Naive thymus-derived CD8-positive, alpha-beta T cell (primary cell): ENCODE results near the gene LST1. TPM values are rescaled to one million over a fixed set of nuclear protein-coding genes. Genes with fewer than 3 reads are reported as not detected.

Source experiments
- ATAC-seq, 2 donors: fragments of 150-1000 bp; cut with Tn5 transposase in 1 of 2; sonication (Bioruptor Pico), chemical (Tn5 transposase) in 1 of 2; 1 replicate in 1 of 2; 2 replicates in 1 of 2; pipeline ENCODE4 v1.10.0; 2021; ENCODE audit warnings: mild to moderate bottlenecking in 2 of 2, moderate library complexity in 2 of 2
- POLR2A ChIA-PET: fragments of 350-600 bp; sonication (Branson Sonifier 250); formaldehyde crosslinking; loops from one replicate; lab custom pipeline; 2021; ENCODE audit warnings: antibody characterized with exemption; lab: Charles Lee
- DNase-seq, 10 donors: peaks; one replicate each; pipeline versions ENCODE4 v3.0.0 to v3.0.0-alpha.2; 2020 to 2022
- H3K27ac Mint-ChIP-seq, 10 donors: one replicate each; pipeline ENCODE4 v1.8.0; 2020 to 2022; ENCODE audit warnings: mild to moderate bottlenecking in 10 of 10, mixed read lengths in 10 of 10, moderate library complexity in 4 of 10, inconsistent platforms in 1 of 10
- H3K27me3 Mint-ChIP-seq, 5 donors: one replicate each; pipeline ENCODE4 v1.8.0; 2021 to 2022; ENCODE audit warnings: mixed read lengths in 5 of 5
- H3K36me3 Mint-ChIP-seq, 3 donors: one replicate each; pipeline ENCODE4 v1.8.0; 2020 to 2022; ENCODE audit warnings: mixed read lengths in 3 of 3, mild to moderate bottlenecking in 2 of 3, inconsistent platforms in 1 of 3
- H3K4me1 Mint-ChIP-seq, 4 donors: one replicate each; pipeline ENCODE4 v1.8.0; 2021 to 2022; ENCODE audit warnings: mixed read lengths in 4 of 4
- H3K4me3 Mint-ChIP-seq, 10 donors: one replicate each; pipeline ENCODE4 v1.8.0; 2020 to 2022; ENCODE audit warnings: mild to moderate bottlenecking in 10 of 10, mixed read lengths in 10 of 10, moderate library complexity in 6 of 10, inconsistent platforms in 1 of 10
- H3K9me3 Mint-ChIP-seq, 9 donors: one replicate each; pipeline ENCODE4 v1.8.0; 2020 to 2022; ENCODE audit warnings: mixed read lengths in 9 of 9, mild to moderate bottlenecking in 3 of 9, inconsistent platforms in 1 of 9, moderate library complexity in 1 of 9
- polyA plus RNA-seq, 3 donors: library from polyadenylated mRNA; unstranded; fragments of 300-500 nt; fragmentation: Illumina TruSeq; gene quantifications; one replicate each; pipeline ENCODE4 v1.2.3, GENCODE V29; 2021
- total RNA-seq, 8 experiments: library from RNA in 2 of 8; stranded (reverse) in 2 of 8; gene quantifications; one replicate each; pipeline ENCODE4 v1.2.3 and lab custom pipeline; 2021 to 2026

LST1 gene
- total and polyA plus RNA-seq, 5 experiments from 2014 or later: 13.4 to 19.1 (median 15.0) TPM

GRCh38 chr6:31626952-31627351 is 40.9 kb downstream of the LST1 start:
- Mint-ChIP-seq H3K4me3 (no peak overlapping the region), H3K9me3 (no peaks in the 10 kb centered on the region), H3K36me3 (peaks cover 7 to 100% (median 30%) of the 10 kb centered on the region in 3 donors), H3K4me1 (peaks cover 12 to 23% (median 19%) of the 10 kb centered on the region in 4 donors), H3K27ac (peak overlapping the region in 2 of 10 donors; percentile 36 to 81), H3K27me3 (no peaks in the 10 kb centered on the region)
- DNase-seq: no peak
- POLR2A ChIA-PET: interaction anchor here (0.6 to 3.4 kb wide), 2 partner anchors 19 to 25 kb away, joined by 6 to 14 read pairs; partner anchors contain the start of gene BAG6
- no peak for ATAC-seq

- Mint-ChIP-seq H3K9me3 (no peaks in the 10 kb centered on the region), H3K36me3 (peaks cover 7 to 100% (median 30%) of the 10 kb centered on the region in 3 donors), H3K27me3 (no peaks in the 10 kb centered on the region), H3K27ac (peak overlapping the region in 4 of 10 donors; percentile 29 to 81 (median 67)), H3K4me3 (no peak overlapping the region), H3K4me1 (peaks cover 3 to 17% (median 13%) of the 10 kb centered on the region in 4 donors)
- no peak for DNase-seq
- POLR2A ChIA-PET: interaction anchor here (1.0 to 3.4 kb wide), 3 partner anchors 10 to 24 kb away, joined by 4 to 14 read pairs (median 4); partner anchors contain the start of gene BAG6
- no peak for ATAC-seq
These were observed 41.7 kb downstream of the LST1 start for GRCh38 chr6:31627690-31628287.

DNA sequence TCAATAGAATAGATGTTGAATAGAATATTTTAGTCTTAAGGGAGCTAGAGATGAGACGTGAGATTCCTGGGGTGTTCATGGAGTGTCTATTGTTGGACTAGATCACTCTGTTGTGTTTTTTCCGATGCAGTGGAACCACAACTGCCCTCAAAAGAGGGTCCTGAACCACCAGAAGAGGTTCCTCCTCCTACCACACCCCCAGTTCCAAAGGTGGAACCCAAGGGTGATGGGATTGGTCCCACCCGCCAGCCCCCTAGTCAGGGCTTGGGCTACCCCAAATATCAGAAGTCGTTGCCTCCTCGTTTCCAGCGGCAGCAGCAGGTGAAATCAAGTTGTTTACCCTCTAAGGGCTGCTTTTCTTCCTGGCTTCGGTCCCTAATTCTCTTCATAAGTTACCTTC is 42.9 kb downstream of the LST1 start:
- no peak for DNase-seq
- POLR2A ChIA-PET: interaction anchor here (0.6 to 1.0 kb wide), 3 partner anchors 9 to 1689 kb away, joined by 3 to 4 read pairs (median 4); partner anchors contain the start of gene ZBTB22
- Mint-ChIP-seq H3K27me3 (no peaks in the 10 kb centered on the region), H3K36me3 (peaks cover 7 to 99% (median 31%) of the 10 kb centered on the region in 3 donors), H3K4me1 (peaks cover 2 to 25% (median 11%) of the 10 kb centered on the region in 4 donors), H3K9me3 (no peaks in the 10 kb centered on the region), H3K27ac (peak overlapping the region in 3 of 10 donors; percentile 29 to 71 (median 48)), H3K4me3 (no peak overlapping the region)
- ATAC-seq: no peak

- H3K9me3 Mint-ChIP-seq: no peaks in the 10 kb centered on the region
- no peaks in the 10 kb centered on the region for H3K27me3 Mint-ChIP-seq
- peaks cover 2 to 25% (median 12%) of the 10 kb centered on the region in 4 donors for H3K4me1 Mint-ChIP-seq
- peaks cover 7 to 98% (median 31%) of the 10 kb centered on the region in 3 donors for H3K36me3 Mint-ChIP-seq
- ATAC-seq (no peak), DNase-seq (no peak)
- peak overlapping the region in 5 of 10 donors; percentile 31 to 73 (median 60) for H3K27ac Mint-ChIP-seq
- POLR2A ChIA-PET: interaction anchor here (1.0 kb wide), 1 partner anchor 9 kb away, joined by 4 read pairs; no protein-coding TSS in a partner anchor
- no peak overlapping the region for H3K4me3 Mint-ChIP-seq
These were observed 44.3 kb downstream of the LST1 start for GRCh38 chr6:31630177-31630934.

- no peak for DNase-seq
- peak in 1 of 2 donors; percentile 12 for ATAC-seq
- POLR2A ChIA-PET: interaction anchor here (1.0 kb wide), 1 partner anchor 9 kb away, joined by 4 read pairs; no protein-coding TSS in a partner anchor
- Mint-ChIP-seq H3K27ac (peak overlapping the region in 1 of 10 donors; percentile 71), H3K27me3 (no peaks in the 10 kb centered on the region), H3K4me1 (peaks cover 2 to 25% (median 11%) of the 10 kb centered on the region in 4 donors), H3K36me3 (peaks cover 7 to 98% (median 29%) of the 10 kb centered on the region in 3 donors), H3K9me3 (no peaks in the 10 kb centered on the region), H3K4me3 (no peak overlapping the region)
These were observed 45.1 kb downstream of the LST1 start for GRCh38 chr6:31631209-31631608.

DNA sequence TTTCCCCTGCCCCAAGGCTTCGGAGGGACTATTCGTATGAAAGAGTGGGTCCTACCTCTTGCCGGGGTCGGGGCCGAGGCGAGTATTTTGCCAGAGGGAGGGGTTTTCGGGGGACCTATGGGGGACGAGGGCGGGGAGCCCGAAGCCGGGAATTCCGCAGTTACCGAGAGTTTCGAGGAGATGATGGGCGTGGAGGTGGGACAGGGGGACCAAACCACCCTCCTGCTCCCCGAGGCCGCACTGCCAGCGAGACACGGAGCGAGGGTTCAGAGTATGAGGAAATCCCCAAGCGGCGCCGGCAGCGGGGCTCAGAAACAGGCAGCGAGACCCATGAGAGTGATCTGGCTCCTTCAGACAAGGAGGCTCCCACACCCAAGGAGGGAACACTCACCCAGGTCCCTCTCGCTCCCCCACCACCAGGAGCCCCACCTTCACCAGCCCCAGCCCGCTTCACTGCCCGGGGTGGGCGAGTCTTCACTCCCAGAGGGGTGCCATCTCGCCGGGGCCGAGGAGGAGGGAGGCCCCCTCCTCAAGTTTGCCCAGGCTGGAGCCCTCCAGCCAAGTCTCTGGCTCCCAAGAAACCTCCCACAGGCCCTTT is 45.7 kb downstream of the LST1 start:
- no peaks in the 10 kb centered on the region for H3K9me3 Mint-ChIP-seq
- POLR2A ChIA-PET: interaction anchor here (1.0 kb wide), 1 partner anchor 10 kb away, joined by 4 read pairs; no protein-coding TSS in a partner anchor
- H3K4me3 Mint-ChIP-seq: no peak overlapping the region
- H3K4me1 Mint-ChIP-seq: peaks cover 2 to 25% (median 8%) of the 10 kb centered on the region in 4 donors
- no peak for ATAC-seq
- DNase-seq: no peak
- H3K27ac Mint-ChIP-seq: peak overlapping the region in 2 of 10 donors; percentile 60 to 68
- H3K27me3 Mint-ChIP-seq: no peaks in the 10 kb centered on the region
- peaks cover 7 to 98% (median 27%) of the 10 kb centered on the region in 3 donors for H3K36me3 Mint-ChIP-seq

- Mint-ChIP-seq H3K9me3 (no peaks in the 10 kb centered on the region), H3K4me3 (no peak overlapping the region), H3K36me3 (peaks cover 4 to 98% (median 24%) of the 10 kb centered on the region in 3 donors), H3K4me1 (peaks cover 0 to 19% (median 6%) of the 10 kb centered on the region in 4 donors), H3K27ac (peak overlapping the region in 4 of 10 donors; percentile 59 to 73 (median 64)), H3K27me3 (no peaks in the 10 kb centered on the region)
- no peak for DNase-seq
- no peak for ATAC-seq
- POLR2A ChIA-PET: interaction anchor here (0.6 to 1.0 kb wide), 3 partner anchors 10 to 189 kb away, joined by 3 to 5 read pairs (median 4); no protein-coding TSS in a partner anchor
These were observed 46.3 kb downstream of the LST1 start for GRCh38 chr6:31632279-31632946.

DNA sequence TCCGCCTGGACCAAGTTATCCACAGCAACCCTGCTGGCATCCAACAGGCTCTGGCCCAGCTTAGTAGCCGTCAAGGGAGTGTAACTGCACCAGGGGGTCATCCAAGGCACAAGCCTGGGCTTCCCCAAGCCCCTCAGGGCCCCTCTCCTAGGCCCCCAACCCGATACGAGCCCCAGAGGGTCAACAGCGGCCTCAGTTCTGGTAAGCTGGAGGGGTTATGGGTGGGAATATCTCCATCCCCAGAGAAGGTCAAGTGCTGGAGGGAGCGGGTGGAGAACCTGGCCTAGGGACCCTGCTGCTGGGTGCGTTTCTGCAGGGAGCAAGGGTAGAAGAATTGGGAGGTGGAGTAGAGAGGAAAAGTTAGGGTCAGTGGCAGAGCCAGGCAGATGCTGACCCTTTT is 47.4 kb downstream of the LST1 start:
- Mint-ChIP-seq H3K27me3 (no peaks in the 10 kb centered on the region), H3K4me3 (peak overlapping the region in 1 of 10 donors; percentile 33), H3K4me1 (peaks cover 0 to 10% (median 6%) of the 10 kb centered on the region in 4 donors), H3K27ac (peak overlapping the region in 3 of 10 donors; percentile 41 to 59 (median 55)), H3K36me3 (peaks cover 0 to 95% (median 18%) of the 10 kb centered on the region in 3 donors), H3K9me3 (no peaks in the 10 kb centered on the region)
- ATAC-seq: no peak
- POLR2A ChIA-PET: interaction anchor here (0.9 to 1.0 kb wide), 2 partner anchors 11 to 27 kb away, joined by 4 read pairs; partner anchors contain the start of gene C6orf47
- DNase-seq: no peak

- POLR2A ChIA-PET: interaction anchor here (0.6 to 0.9 kb wide), 5 partner anchors 9 to 167 kb away, joined by 3 to 6 read pairs (median 3); partner anchors contain the start of genes C6orf47 and GPANK1
- DNase-seq: no peak
- H3K36me3 Mint-ChIP-seq: peaks cover 0 to 95% (median 20%) of the 10 kb centered on the region in 3 donors
- no peaks in the 10 kb centered on the region for H3K9me3 Mint-ChIP-seq
- no peak for ATAC-seq
- H3K27ac Mint-ChIP-seq: peak overlapping the region in 7 of 10 donors; percentile 5 to 82 (median 67)
- H3K4me3 Mint-ChIP-seq: no peak overlapping the region
- H3K4me1 Mint-ChIP-seq: peaks cover 0 to 15% (median 6%) of the 10 kb centered on the region in 4 donors
- no peaks in the 10 kb centered on the region for H3K27me3 Mint-ChIP-seq
These were observed 48.1 kb downstream of the LST1 start for GRCh38 chr6:31634131-31634530.

GRCh38 chr6:31634969-31635575 is 49.0 kb downstream of the LST1 start:
- DNase-seq: no peak
- POLR2A ChIA-PET: interaction anchor here (0.6 to 0.9 kb wide), 3 partner anchors 19 to 201 kb away, joined by 3 to 4 read pairs (median 3); partner anchors contain the start of gene GPANK1
- Mint-ChIP-seq H3K36me3 (peaks cover 0 to 90% (median 20%) of the 10 kb centered on the region in 3 donors), H3K9me3 (no peaks in the 10 kb centered on the region), H3K27ac (peak overlapping the region in 6 of 10 donors; percentile 35 to 76 (median 60)), H3K27me3 (no peaks in the 10 kb centered on the region), H3K4me3 (no peak overlapping the region), H3K4me1 (peaks cover 0 to 15% (median 6%) of the 10 kb centered on the region in 4 donors)
- ATAC-seq: no peak
